Breast epithelium (tissue), 3 donors: ENCODE data around the gene WWC1.
"Not testable (repeated sequence)": the region's sequence is repeated elsewhere in the genome, so short reads cannot be mapped to it uniquely, and the experiment has no call there.

Experiments
- POLR2A ChIP-seq: fragments of 450-650 bp; IDR thresholded peaks from one replicate; pipeline ENCODE4 v1.6.1; 2016; ENCODE audit warnings: antibody characterized with exemption, mild to moderate bottlenecking, moderate library complexity
- POLR2AphosphoS5 ChIP-seq, 3 donors: sonication (generic); formaldehyde crosslinking; IDR thresholded peaks; one replicate each; pipeline ENCODE4 v1.6.1; 2017; ENCODE audit warnings: antibody characterized with exemption in 3 of 3
- TF ChIP-seq, protein P1 (sequence below), 3 donors: fragments of 450-650 bp; IDR thresholded peaks; one replicate each; pipeline ENCODE4 v1.5.1; 2016 to 2017; ENCODE audit warnings: antibody characterized with exemption in 3 of 3, mild to moderate bottlenecking in 3 of 3, moderate library complexity in 3 of 3

GRCh38 chr5:168339772-168340140 lies 48.3 kb downstream of the WWC1 start:
- TF ChIP-seq, protein P1, sequence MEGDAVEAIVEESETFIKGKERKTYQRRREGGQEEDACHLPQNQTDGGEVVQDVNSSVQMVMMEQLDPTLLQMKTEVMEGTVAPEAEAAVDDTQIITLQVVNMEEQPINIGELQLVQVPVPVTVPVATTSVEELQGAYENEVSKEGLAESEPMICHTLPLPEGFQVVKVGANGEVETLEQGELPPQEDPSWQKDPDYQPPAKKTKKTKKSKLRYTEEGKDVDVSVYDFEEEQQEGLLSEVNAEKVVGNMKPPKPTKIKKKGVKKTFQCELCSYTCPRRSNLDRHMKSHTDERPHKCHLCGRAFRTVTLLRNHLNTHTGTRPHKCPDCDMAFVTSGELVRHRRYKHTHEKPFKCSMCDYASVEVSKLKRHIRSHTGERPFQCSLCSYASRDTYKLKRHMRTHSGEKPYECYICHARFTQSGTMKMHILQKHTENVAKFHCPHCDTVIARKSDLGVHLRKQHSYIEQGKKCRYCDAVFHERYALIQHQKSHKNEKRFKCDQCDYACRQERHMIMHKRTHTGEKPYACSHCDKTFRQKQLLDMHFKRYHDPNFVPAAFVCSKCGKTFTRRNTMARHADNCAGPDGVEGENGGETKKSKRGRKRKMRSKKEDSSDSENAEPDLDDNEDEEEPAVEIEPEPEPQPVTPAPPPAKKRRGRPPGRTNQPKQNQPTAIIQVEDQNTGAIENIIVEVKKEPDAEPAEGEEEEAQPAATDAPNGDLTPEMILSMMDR (IDR thresholded peaks at IDR 0.05): not testable (repeated sequence)
- TF ChIP-seq POLR2A; POLR2AphosphoS5 (IDR thresholded peaks at IDR 0.05): not testable (repeated sequence)
